Vagina (tissue), 2 donors: ENCODE results near the gene ABCC12. TPM values are rescaled to one million over a fixed set of nuclear protein-coding genes. Genes with fewer than 3 reads are reported as not detected.

Experiments
- DNase-seq, 2 donors: peaks; one replicate each; pipeline ENCODE4 v3.0.0-alpha.2; 2017; ENCODE audit errors: extremely low spot score in 2 of 2
- H3K27ac ChIP-seq: fragments of 200-600 bp; sonication (generic); one replicate; pipeline ENCODE4 v1.5.1; 2019
- H3K27me3 ChIP-seq: fragments of 200-600 bp; sonication (generic); one replicate; pipeline ENCODE4 v1.5.1; 2019
- H3K36me3 ChIP-seq, 2 donors: fragments of 200-600 bp; sonication (generic); one replicate each; pipeline ENCODE4 v1.5.1; 2017 to 2019
- H3K4me1 ChIP-seq: fragments of 200-600 bp; sonication (generic); one replicate; pipeline ENCODE4 v1.5.1; 2019
- H3K4me3 ChIP-seq, 2 donors: fragments of 200-600 bp; sonication (generic); 1 replicate in 1 of 2; 2 replicates in 1 of 2; pipeline ENCODE4 v1.5.1; 2016 to 2019
- H3K9me3 ChIP-seq: fragments of 200-600 bp; sonication (generic); one replicate; pipeline ENCODE4 v1.5.1; 2019
- POLR2A ChIP-seq, 2 donors: fragments of 450-650 bp; IDR thresholded peaks; one replicate each; pipeline ENCODE4 v1.6.1; 2017; ENCODE audit warnings: antibody characterized with exemption in 2 of 2, mild to moderate bottlenecking in 2 of 2, moderate library complexity in 2 of 2
- POLR2AphosphoS5 ChIP-seq, 2 donors: sonication (generic); formaldehyde crosslinking; IDR thresholded peaks; one replicate each; pipeline ENCODE4 v1.9.0; 2017; ENCODE audit warnings: antibody characterized with exemption in 2 of 2, mild to moderate bottlenecking in 2 of 2, low read depth in 1 of 2; ENCODE audit not compliant: insufficient read depth in 1 of 2
- intact Hi-C: fragments of 100-400 bp; cut with DNase I; formaldehyde crosslinking; loops from one replicate; pipeline ENCODE4 v1.15.1; 2023
- total RNA-seq: library from RNA; depleted of rRNA; stranded (reverse); fragments of >200 nt; gene quantifications from one replicate; pipeline ENCODE4 v1.2.3, GENCODE V29; 2016
- TF ChIP-seq, protein P1 (sequence below), 3 experiments: fragments of 450-650 bp in 2 of 3; fragments of 200-600 bp in 1 of 3; sonication (generic) in 1 of 3; IDR thresholded peaks; one replicate each; pipeline ENCODE4 v1.5.1; 2017 to 2019; ENCODE audit warnings: antibody characterized with exemption in 3 of 3, mild to moderate bottlenecking in 2 of 3, moderate library complexity in 2 of 3

The ABCC12 gene
- total RNA-seq, 1 donor from 2014 or later = not detected

DNA sequence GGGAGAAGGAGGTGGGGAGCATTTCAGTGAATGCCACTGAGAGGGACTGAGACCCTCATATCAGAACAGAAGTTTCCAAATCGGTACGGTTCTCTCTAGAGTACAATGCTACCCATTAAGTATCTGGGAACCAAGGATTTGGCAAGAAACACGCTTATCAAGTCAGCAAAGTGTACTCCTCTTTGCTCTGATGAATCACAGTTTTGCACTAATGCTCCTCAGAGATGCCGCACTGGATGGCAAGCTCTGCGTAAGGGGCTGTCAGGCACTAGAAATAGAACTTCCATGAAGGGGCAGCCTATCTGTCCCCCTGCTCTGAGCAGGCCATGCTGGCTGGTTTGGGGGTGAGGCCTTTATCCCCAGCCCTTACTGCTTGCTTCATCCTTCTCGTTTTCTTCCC, 4.8 kb upstream of the ABCC12 start:
- DNase-seq = no peak
- no peak overlapping the region for H3K27ac ChIP-seq
- no peaks in the 10 kb centered on the region for H3K36me3 ChIP-seq
- TF ChIP-seq POLR2A (IDR thresholded peaks at IDR 0.05) (no peak), POLR2AphosphoS5 (IDR thresholded peaks at IDR 0.05; ENCODE audit: insufficient read depth in 1 of 2, low read depth in 1 of 2) (no peak)
- TF ChIP-seq, protein P1, sequence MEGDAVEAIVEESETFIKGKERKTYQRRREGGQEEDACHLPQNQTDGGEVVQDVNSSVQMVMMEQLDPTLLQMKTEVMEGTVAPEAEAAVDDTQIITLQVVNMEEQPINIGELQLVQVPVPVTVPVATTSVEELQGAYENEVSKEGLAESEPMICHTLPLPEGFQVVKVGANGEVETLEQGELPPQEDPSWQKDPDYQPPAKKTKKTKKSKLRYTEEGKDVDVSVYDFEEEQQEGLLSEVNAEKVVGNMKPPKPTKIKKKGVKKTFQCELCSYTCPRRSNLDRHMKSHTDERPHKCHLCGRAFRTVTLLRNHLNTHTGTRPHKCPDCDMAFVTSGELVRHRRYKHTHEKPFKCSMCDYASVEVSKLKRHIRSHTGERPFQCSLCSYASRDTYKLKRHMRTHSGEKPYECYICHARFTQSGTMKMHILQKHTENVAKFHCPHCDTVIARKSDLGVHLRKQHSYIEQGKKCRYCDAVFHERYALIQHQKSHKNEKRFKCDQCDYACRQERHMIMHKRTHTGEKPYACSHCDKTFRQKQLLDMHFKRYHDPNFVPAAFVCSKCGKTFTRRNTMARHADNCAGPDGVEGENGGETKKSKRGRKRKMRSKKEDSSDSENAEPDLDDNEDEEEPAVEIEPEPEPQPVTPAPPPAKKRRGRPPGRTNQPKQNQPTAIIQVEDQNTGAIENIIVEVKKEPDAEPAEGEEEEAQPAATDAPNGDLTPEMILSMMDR (IDR thresholded peaks at IDR 0.05) = no peak
- intact Hi-C loops = loop anchor here (10.0 kb wide), 1 partner anchor 1126 kb away; no protein-coding TSS in a partner anchor
- no peaks in the 10 kb centered on the region for H3K9me3 ChIP-seq
- no peak overlapping the region for H3K4me3 ChIP-seq
- peaks cover 4% of the 10 kb centered on the region for H3K4me1 ChIP-seq
- no peaks in the 10 kb centered on the region for H3K27me3 ChIP-seq

DNA sequence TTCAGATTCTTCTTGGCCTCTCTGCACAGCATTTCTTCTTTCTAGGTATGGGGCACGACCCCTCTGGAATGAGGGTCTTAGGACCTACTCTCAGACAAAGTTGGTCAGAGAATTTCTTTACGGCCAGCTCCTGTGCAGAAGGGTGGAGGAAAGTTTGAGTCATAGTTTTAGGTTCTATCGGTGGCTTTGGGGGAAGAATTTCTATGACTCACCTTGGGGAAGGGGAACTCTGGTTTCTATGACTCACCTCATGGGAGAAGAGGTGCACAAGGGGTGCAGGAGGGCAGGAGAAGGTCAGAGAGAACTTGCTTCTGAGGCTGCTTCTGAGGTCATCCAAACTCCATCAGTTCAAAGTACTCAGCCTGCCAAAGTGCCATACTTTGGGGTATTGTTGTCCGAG, 2.5 kb upstream of the ABCC12 start:
- TF ChIP-seq POLR2A (IDR thresholded peaks at IDR 0.05) (no peak), POLR2AphosphoS5 (IDR thresholded peaks at IDR 0.05; ENCODE audit: insufficient read depth in 1 of 2, low read depth in 1 of 2) (no peak)
- TF ChIP-seq, protein P1 (IDR thresholded peaks at IDR 0.05) = no peak
- intact Hi-C loops = loop anchor here (5.0 kb wide), 1 partner anchor 1016 kb away; the partner anchor contains the start of gene NETO2
- DNase-seq = no peak
- Histone ChIP-seq H3K27ac (no peak overlapping the region), H3K9me3 (no peaks in the 10 kb centered on the region), H3K4me1 (no peaks in the 10 kb centered on the region), H3K4me3 (no peak overlapping the region), H3K27me3 (no peaks in the 10 kb centered on the region), H3K36me3 (no peaks in the 10 kb centered on the region)

DNA sequence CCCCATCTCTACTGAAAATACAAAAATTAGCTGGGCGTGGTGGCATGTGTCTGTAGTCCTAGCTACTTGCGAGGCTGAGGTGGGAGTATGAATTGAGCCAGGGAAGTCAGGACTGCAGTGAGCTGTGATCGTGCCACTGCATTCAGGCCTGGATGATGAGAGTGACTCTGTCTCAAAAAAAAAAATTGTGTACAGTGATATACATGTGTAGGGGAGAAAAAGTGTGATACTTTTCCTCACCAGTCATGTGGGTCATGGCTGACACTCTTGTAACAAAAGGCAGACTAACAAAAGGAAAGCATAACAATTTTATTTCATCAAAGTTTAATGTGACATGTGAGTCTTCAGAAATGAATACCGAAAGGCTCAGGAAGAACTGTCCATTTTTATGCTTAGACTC, 2.0 kb upstream of the ABCC12 start:
- TF ChIP-seq, protein P1 (IDR thresholded peaks at IDR 0.05) = no peak
- TF ChIP-seq POLR2AphosphoS5 (IDR thresholded peaks at IDR 0.05; ENCODE audit: insufficient read depth in 1 of 2, low read depth in 1 of 2) = no peak
- TF ChIP-seq POLR2A (IDR thresholded peaks at IDR 0.05) = no peak
- Histone ChIP-seq H3K36me3 (no peaks in the 10 kb centered on the region), H3K4me3 (no peak overlapping the region), H3K4me1 (no peaks in the 10 kb centered on the region), H3K27ac (no peak overlapping the region), H3K9me3 (no peaks in the 10 kb centered on the region), H3K27me3 (no peaks in the 10 kb centered on the region)
- no peak for DNase-seq
- intact Hi-C loops = loop anchor here (5.0 kb wide), 1 partner anchor 1015 kb away; the partner anchor contains the start of gene NETO2

DNA sequence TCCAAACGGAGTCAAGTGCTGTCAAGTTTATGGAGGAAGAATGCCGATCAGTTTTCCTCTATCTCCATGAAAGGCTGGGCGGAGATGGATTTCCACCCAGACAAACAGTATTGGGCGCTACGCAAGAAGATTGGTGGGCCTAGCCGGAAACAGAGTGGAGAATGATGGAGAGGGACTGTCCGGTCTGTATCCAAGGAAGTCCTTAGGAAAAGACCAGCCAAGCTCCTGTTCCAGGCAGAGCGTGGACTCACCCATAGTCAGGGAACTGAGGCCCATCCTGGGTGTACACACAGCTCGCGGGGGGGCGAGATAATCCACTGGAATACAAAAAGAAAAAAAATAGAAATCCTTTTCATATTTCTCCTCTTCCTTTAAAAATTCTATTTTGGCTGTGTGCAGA, 1.5 kb upstream of the ABCC12 start:
- Histone ChIP-seq H3K27ac (no peak overlapping the region), H3K4me3 (no peak overlapping the region), H3K4me1 (no peaks in the 10 kb centered on the region), H3K9me3 (no peaks in the 10 kb centered on the region), H3K27me3 (no peaks in the 10 kb centered on the region), H3K36me3 (no peaks in the 10 kb centered on the region)
- intact Hi-C loops = loop anchor here (5.0 kb wide), 1 partner anchor 1015 kb away; the partner anchor contains the start of gene NETO2
- TF ChIP-seq, protein P1 (IDR thresholded peaks at IDR 0.05) = no peak
- TF ChIP-seq POLR2A (IDR thresholded peaks at IDR 0.05) = no peak
- no peak for TF ChIP-seq POLR2AphosphoS5 (IDR thresholded peaks at IDR 0.05; ENCODE audit: insufficient read depth in 1 of 2, low read depth in 1 of 2)
- no peak for DNase-seq

DNA sequence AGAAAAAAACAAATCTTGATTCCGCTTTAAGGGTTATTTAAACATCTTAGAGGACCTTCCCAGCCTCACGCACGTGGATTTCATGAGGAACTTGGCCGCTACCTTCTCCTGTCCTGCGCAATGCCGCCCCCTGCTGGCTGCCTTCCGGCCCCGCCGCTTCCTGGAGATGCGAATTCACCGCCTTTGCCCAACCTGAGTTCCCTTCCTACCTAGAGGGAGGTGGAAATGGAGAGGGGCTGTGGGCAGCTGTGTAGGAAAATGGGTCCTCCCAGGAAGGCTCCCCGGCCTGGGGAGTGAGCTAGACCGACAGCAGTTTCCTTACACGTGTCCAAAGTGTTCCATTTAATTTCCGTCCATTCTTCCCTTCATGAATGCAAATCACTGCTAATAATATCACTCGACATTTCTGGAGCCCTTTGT, 1.0 kb upstream of the ABCC12 start:
- no peaks in the 10 kb centered on the region for H3K9me3 ChIP-seq
- TF ChIP-seq POLR2AphosphoS5 (IDR thresholded peaks at IDR 0.05; ENCODE audit: insufficient read depth in 1 of 2, low read depth in 1 of 2) = no peak
- TF ChIP-seq, protein P1 (IDR thresholded peaks at IDR 0.05) = peak; percentile 56 to 92 (median 72)
- TF ChIP-seq POLR2A (IDR thresholded peaks at IDR 0.05) = no peak
- H3K27me3 ChIP-seq = no peaks in the 10 kb centered on the region
- H3K27ac ChIP-seq = no peak overlapping the region
- intact Hi-C loops = loop anchor here (5.0 kb wide), 1 partner anchor 1014 kb away; the partner anchor contains the start of gene NETO2
- DNase-seq = no peak
- H3K36me3 ChIP-seq = no peaks in the 10 kb centered on the region
- H3K4me3 ChIP-seq = no peak overlapping the region
- no peaks in the 10 kb centered on the region for H3K4me1 ChIP-seq
